ENCODE measurements around the gene CHI3L1.

The CHI3L1 gene

GRCh38 chr1:203129501-203130231 lies 56.8 kb downstream of the CHI3L1 start:
- DNase-seq (ENCODE audit: low spot score) = no peak
- TF ChIP-seq, protein P1, sequence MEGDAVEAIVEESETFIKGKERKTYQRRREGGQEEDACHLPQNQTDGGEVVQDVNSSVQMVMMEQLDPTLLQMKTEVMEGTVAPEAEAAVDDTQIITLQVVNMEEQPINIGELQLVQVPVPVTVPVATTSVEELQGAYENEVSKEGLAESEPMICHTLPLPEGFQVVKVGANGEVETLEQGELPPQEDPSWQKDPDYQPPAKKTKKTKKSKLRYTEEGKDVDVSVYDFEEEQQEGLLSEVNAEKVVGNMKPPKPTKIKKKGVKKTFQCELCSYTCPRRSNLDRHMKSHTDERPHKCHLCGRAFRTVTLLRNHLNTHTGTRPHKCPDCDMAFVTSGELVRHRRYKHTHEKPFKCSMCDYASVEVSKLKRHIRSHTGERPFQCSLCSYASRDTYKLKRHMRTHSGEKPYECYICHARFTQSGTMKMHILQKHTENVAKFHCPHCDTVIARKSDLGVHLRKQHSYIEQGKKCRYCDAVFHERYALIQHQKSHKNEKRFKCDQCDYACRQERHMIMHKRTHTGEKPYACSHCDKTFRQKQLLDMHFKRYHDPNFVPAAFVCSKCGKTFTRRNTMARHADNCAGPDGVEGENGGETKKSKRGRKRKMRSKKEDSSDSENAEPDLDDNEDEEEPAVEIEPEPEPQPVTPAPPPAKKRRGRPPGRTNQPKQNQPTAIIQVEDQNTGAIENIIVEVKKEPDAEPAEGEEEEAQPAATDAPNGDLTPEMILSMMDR (IDR thresholded peaks at IDR 0.05; ENCODE audit: extremely low read depth, missing control alignments) = no peak

Data from GM20000 (cell line).